ENCODE measurements around the gene ME2. TPM values are rescaled to one million over a fixed set of nuclear protein-coding genes. Genes with fewer than 3 reads are reported as not detected.
"Not testable (repeated sequence)": the region's sequence is repeated elsewhere in the genome, so short reads cannot be mapped to it uniquely, and the experiment has no call there.

ME2 gene
- total and polyA plus RNA-seq, 12 donors = 21.7 to 104 (median 72.5) TPM

GRCh38 chr18:50987261-50987660, 108.3 kb downstream of the ME2 start:
- Histone ChIP-seq H3K27ac (no peak overlapping the region), H3K4me1 (peaks cover 0 to 14% (median 0%) of the 10 kb centered on the region in 9 donors), H3K36me3 (peaks cover 0 to 48% (median 3%) of the 10 kb centered on the region in 9 donors), H3K27me3 (no peaks in the 10 kb centered on the region), H3K4me3 (no peak overlapping the region), H3K9me3 (no peaks in the 10 kb centered on the region)
- TF ChIP-seq CTCF (IDR thresholded peaks at IDR 0.05) = no peak
- WGBS, 2 donors = 31 to 36% methylated on average over 2 of the region's 2 CpGs
- intact Hi-C loops (cut with DNase I) = no loop called here
- ATAC-seq (no peak), DNase-seq (no peak)

- H3K9me3 ChIP-seq = peaks cover 0 to 1% (median 0%) of the 10 kb centered on the region in 11 donors
- no peak overlapping the region for H3K4me3 ChIP-seq
- peaks cover 0 to 37% (median 3%) of the 10 kb centered on the region in 9 donors for H3K36me3 ChIP-seq
- no peak for TF ChIP-seq CTCF (IDR thresholded peaks at IDR 0.05)
- peaks cover 0 to 19% (median 0%) of the 10 kb centered on the region in 9 donors for H3K4me1 ChIP-seq
- no peak overlapping the region for H3K27ac ChIP-seq
- ATAC-seq = no peak
- H3K27me3 ChIP-seq = no peaks in the 10 kb centered on the region
- intact Hi-C loops (cut with DNase I) = no loop called here
- 89 to 90% methylated on average over 3 of the region's 3 CpGs for WGBS, 2 donors
- DNase-seq = no peak
Measured at GRCh38 chr18:50989711-50990110, 110.8 kb downstream of the ME2 start.

GRCh38 chr18:50992351-50992762, 113.4 kb downstream of the ME2 start:
- Histone ChIP-seq H3K27ac (no peak overlapping the region), H3K4me3 (no peak overlapping the region), H3K9me3 (peaks cover 0 to 8% (median 0%) of the 10 kb centered on the region in 11 donors), H3K36me3 (peaks cover 0 to 11% (median 0%) of the 10 kb centered on the region in 9 donors), H3K27me3 (no peaks in the 10 kb centered on the region), H3K4me1 (peaks cover 0 to 11% (median 0%) of the 10 kb centered on the region in 9 donors)
- no peak for DNase-seq
- WGBS, 2 donors = 66 to 76% methylated on average over 3 of the region's 3 CpGs
- intact Hi-C loops (cut with DNase I) = no loop called here
- ATAC-seq = no peak
- TF ChIP-seq CTCF (IDR thresholded peaks at IDR 0.05) = no peak

GRCh38 chr18:50994031-50994430, 115.1 kb downstream of the ME2 start:
- peak in 1 of 8 donors; percentile 24 for ATAC-seq
- WGBS, 2 donors = 45 to 61% methylated on average over 2 of the region's 2 CpGs
- peak overlapping the region in 1 of 10 donors; percentile 6 for H3K27ac ChIP-seq
- H3K4me3 ChIP-seq = no peak overlapping the region
- no peaks in the 10 kb centered on the region for H3K36me3 ChIP-seq
- no peak for DNase-seq
- intact Hi-C loops (cut with DNase I) = no loop called here
- peaks cover 0 to 8% (median 0%) of the 10 kb centered on the region in 11 donors for H3K9me3 ChIP-seq
- H3K27me3 ChIP-seq = no peaks in the 10 kb centered on the region
- peaks cover 0 to 9% (median 0%) of the 10 kb centered on the region in 9 donors for H3K4me1 ChIP-seq
- TF ChIP-seq CTCF (IDR thresholded peaks at IDR 0.05) = no peak

- H3K27ac ChIP-seq; DNase-seq; H3K4me3 ChIP-seq; H3K9me3 ChIP-seq; H3K36me3 ChIP-seq; intact Hi-C loops (cut with DNase I); ATAC-seq; H3K27me3 ChIP-seq: not testable (repeated sequence)
- H3K4me1 ChIP-seq = peaks cover 0 to 11% (median 0%) of the 10 kb centered on the region in 9 donors
- 93 to 96% methylated on average over 2 of the region's 2 CpGs for WGBS, 2 donors
Measured at GRCh38 chr18:51003174-51003573, 124.3 kb downstream of the ME2 start.

Data from heart right ventricle (tissue), 16 donors.